Measurements from ENCODE around the gene PNP. TPM values are rescaled to one million over a fixed set of nuclear protein-coding genes. Genes with fewer than 3 reads are reported as not detected.

PNP gene
- total and polyA plus RNA-seq, 2 of the 8 experiments (the other 6 are each of a cell fraction or from before 2014, with no cell fraction given), result 108 to 130 TPM

DNA sequence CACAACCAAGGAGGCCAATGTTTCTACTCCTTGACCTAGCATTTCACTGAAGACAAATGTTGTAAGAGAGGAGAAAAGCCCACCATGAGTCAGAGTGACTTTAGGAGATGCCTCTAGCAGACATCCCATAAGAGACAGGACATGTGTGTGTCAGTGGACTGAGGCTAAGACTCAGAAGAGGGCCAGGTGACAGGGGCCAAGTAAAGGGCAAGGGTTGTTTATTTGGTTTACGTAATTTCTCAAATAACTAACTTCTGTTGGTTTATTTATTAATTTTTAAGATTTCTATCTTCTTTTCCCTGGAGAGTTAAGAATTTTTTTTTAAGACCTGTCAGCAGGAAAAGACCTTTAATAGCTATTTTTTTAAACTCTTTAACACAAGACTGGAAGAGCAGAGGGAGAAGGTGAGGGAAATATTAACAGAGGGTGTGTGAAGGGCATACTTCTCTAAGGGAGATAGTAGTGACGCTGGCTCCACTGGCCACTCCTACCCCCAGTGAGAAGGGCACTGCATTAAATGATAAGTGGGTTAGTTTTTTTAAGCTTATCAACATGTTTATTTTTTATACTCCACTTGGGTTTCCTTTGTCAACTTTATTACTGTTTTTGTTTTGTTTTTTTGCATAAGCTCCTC is 3.4 kb downstream of the PNP start:
- FAIRE-seq, result no peak

More for the DNA sequence above, 3.4 kb downstream of the PNP start:
- peaks cover 31 to 53% (median 50%) of the 10 kb centered on the region in 4 experiments for H3K36me3 ChIP-seq (ENCODE audit: control insufficient read depth in 2 of 4, insufficient read depth in 4 of 4, low read length in 3 of 4)
- H3K9me3 ChIP-seq (ENCODE audit: insufficient read depth in 2 of 2, low read depth in 1 of 2, low read length in 1 of 2), result no peaks in the 10 kb centered on the region
- no peak overlapping the region for H2AFZ ChIP-seq (ENCODE audit: low read length)
- H3K4me3 ChIP-seq (ENCODE audit: extremely low read depth in 1 of 4, insufficient read depth in 2 of 4, low read depth in 3 of 4, low read length in 4 of 4), result no peak overlapping the region
- H3K56ac ChIP-seq (replicated peaks; ENCODE audit: insufficient read length, low read depth, low read length), result no peak overlapping the region
- WGBS, 2 experiments (ENCODE audit: extremely low coverage in 1 of 2, insufficient coverage in 1 of 2, insufficient read length in 1 of 2, insufficient replicate concordance in 2 of 2, low coverage in 1 of 2, low lambda C conversion rate in 2 of 2, missing lambda C conversion rate in 1 of 2), result 94% methylated on average over 2 of the region's 2 CpGs; no CpG with 5 or more reads in 1 of the 2 experiments
- no peak overlapping the region for H4K8ac ChIP-seq (ENCODE audit: extremely low read depth, insufficient read depth, low read length)
- no peak overlapping the region for H3K18ac ChIP-seq (ENCODE audit: extremely low read depth, low read length)
- H4K91ac ChIP-seq (replicated peaks; ENCODE audit: insufficient read length, low read length), result no peak overlapping the region
- no peak overlapping the region for H3K4me2 ChIP-seq (ENCODE audit: insufficient read depth in 1 of 2, low read depth in 2 of 2, low read length in 2 of 2)
- no peak for DNase-seq (ENCODE audit: low read depth in 1 of 2, low spot score in 2 of 2)
- H2BK5ac ChIP-seq (ENCODE audit: low read depth, low read length), result no peak overlapping the region
- no peak overlapping the region for H4K5ac ChIP-seq (ENCODE audit: insufficient read length, low read depth, low read length)
- H3K9ac ChIP-seq (replicated peaks in 1 of 4; ENCODE audit: extremely low read depth in 1 of 4, low read depth in 3 of 4, low read length in 3 of 4), result no peak overlapping the region; a peak in 1 of 7 replicates
- peaks cover 14 to 36% of the 10 kb centered on the region in 2 experiments; a peak in 3 of 4 replicates for H3K79me2 ChIP-seq (ENCODE audit: control insufficient read depth in 1 of 2, insufficient read depth in 2 of 2, low read length in 2 of 2)
- no peak overlapping the region for H3K23ac ChIP-seq (ENCODE audit: insufficient read length)
- no peak for TF ChIP-seq KDM5A (IDR thresholded peaks at IDR 0.05; ENCODE audit: low read length)
- no peak for TF ChIP-seq TAF1 (IDR thresholded peaks at IDR 0.05; ENCODE audit: low read depth, low read length)
- TF ChIP-seq, protein P1, sequence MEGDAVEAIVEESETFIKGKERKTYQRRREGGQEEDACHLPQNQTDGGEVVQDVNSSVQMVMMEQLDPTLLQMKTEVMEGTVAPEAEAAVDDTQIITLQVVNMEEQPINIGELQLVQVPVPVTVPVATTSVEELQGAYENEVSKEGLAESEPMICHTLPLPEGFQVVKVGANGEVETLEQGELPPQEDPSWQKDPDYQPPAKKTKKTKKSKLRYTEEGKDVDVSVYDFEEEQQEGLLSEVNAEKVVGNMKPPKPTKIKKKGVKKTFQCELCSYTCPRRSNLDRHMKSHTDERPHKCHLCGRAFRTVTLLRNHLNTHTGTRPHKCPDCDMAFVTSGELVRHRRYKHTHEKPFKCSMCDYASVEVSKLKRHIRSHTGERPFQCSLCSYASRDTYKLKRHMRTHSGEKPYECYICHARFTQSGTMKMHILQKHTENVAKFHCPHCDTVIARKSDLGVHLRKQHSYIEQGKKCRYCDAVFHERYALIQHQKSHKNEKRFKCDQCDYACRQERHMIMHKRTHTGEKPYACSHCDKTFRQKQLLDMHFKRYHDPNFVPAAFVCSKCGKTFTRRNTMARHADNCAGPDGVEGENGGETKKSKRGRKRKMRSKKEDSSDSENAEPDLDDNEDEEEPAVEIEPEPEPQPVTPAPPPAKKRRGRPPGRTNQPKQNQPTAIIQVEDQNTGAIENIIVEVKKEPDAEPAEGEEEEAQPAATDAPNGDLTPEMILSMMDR (IDR thresholded peaks at IDR 0.05; ENCODE audit: control extremely low read depth in 1 of 3, insufficient read depth in 1 of 3, low read depth in 1 of 3, low read length in 3 of 3), result no peak
- TF ChIP-seq POU5F1 (IDR thresholded peaks at IDR 0.05; ENCODE audit: low read depth, low read length), result no peak
- no peak for TF ChIP-seq TCF12 (IDR thresholded peaks at IDR 0.05; ENCODE audit: low read depth, low read length)
- no peak overlapping the region for H2BK120ac ChIP-seq (replicated peaks; ENCODE audit: low read depth, low read length)
- no peak overlapping the region for H3K4ac ChIP-seq (replicated peaks; ENCODE audit: insufficient read length, low read depth, low read length)
- no peak overlapping the region for H2AK5ac ChIP-seq (ENCODE audit: low read depth, low read length)
- H3K27me3 ChIP-seq (replicated peaks in 1 of 4; ENCODE audit: control insufficient read depth in 3 of 4, extremely low read depth in 1 of 4, insufficient read depth in 3 of 4, low read length in 3 of 4), result no peaks in the 10 kb centered on the region
- no peak overlapping the region for H3K27ac ChIP-seq (ENCODE audit: low read depth, low read length)
- H3K4me1 ChIP-seq (replicated peaks in 1 of 4; ENCODE audit: control insufficient read depth in 3 of 4, insufficient read depth in 4 of 4, low read length in 3 of 4), result peaks cover 0 to 5% (median 2%) of the 10 kb centered on the region in 4 experiments; a peak in 3 of 7 replicates
- H3K79me1 ChIP-seq (ENCODE audit: low read depth, low read length), result peaks cover 12% of the 10 kb centered on the region; the same call in 1 of the 2 replicates
- H3K14ac ChIP-seq (ENCODE audit: insufficient read length), result no peak overlapping the region
- H4K20me1 ChIP-seq (replicated peaks in 1 of 2; ENCODE audit: control insufficient read depth in 1 of 2, insufficient read depth in 2 of 2, low read length in 2 of 2), result peaks cover 4 to 9% of the 10 kb centered on the region in 2 experiments
- no peak overlapping the region for H2BK12ac ChIP-seq (ENCODE audit: low read depth, low read length)
- peaks cover 10% of the 10 kb centered on the region for H3K23me2 ChIP-seq (ENCODE audit: low read depth, low read length)
- ChIA-PET CTCF (ENCODE audit: partially characterized antibody) (interaction anchor here (0.7 to 1.3 kb wide), 2 partner anchors 109 to 135 kb away, joined by 4 read pairs; no protein-coding TSS in a partner anchor), POLR2A (ENCODE audit: partially characterized antibody) (interaction anchor here (1.2 to 5.2 kb wide), 5 partner anchors 8 to 209 kb away, joined by 4 to 59 read pairs (median 7); partner anchors contain the start of gene PIP4P1)
- H2BK15ac ChIP-seq (ENCODE audit: low read length), result no peak overlapping the region
- no peak overlapping the region for H2BK20ac ChIP-seq (ENCODE audit: low read length)
